ENCODE results near the gene CLTCL1. TPM values are rescaled to one million over a fixed set of nuclear protein-coding genes. Genes with fewer than 3 reads are reported as not detected.
"Not testable (repeated sequence)": the region's sequence is repeated elsewhere in the genome, so short reads cannot be mapped to it uniquely, and the experiment has no call there.

CLTCL1 gene
- total RNA-seq, 1 donor from 2014 or later = 28.2 TPM

DNA sequence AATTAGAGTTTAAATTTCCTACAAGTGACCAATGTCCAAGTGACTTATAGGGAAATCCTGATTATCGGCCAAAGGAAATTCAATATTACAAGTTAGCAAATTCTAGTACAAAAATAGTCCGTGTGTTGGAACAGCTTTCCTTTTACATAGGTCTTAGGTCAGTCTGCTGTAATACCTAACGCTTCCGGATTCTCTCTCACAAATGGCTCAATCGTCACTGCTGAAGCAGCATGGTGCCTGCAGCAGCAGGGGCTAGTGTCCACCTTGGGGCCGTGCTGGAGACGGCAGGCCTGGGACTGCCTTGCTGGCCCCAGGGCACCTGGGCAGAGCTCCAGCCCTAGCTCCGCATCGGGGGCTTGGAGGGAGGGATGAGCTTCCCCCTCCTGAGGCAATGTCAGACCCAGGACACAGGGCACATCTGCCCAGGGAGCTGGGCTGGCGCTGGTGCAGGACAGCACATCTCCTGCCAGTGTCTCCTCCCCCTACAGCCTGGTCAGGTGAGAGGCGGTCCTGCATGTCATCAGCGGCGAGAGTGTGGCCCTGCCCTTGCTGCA lies 39.4 kb upstream of the CLTCL1 start:
- DNase-seq (ENCODE audit: low read depth) = no peak
- H3K36me3 ChIP-seq (ENCODE audit: control insufficient read depth, insufficient read depth, low read length) = peaks cover 5% of the 10 kb centered on the region
- H3K4me3 ChIP-seq (ENCODE audit: low read depth, low read length) = no peak overlapping the region
- TF ChIP-seq, protein P1, sequence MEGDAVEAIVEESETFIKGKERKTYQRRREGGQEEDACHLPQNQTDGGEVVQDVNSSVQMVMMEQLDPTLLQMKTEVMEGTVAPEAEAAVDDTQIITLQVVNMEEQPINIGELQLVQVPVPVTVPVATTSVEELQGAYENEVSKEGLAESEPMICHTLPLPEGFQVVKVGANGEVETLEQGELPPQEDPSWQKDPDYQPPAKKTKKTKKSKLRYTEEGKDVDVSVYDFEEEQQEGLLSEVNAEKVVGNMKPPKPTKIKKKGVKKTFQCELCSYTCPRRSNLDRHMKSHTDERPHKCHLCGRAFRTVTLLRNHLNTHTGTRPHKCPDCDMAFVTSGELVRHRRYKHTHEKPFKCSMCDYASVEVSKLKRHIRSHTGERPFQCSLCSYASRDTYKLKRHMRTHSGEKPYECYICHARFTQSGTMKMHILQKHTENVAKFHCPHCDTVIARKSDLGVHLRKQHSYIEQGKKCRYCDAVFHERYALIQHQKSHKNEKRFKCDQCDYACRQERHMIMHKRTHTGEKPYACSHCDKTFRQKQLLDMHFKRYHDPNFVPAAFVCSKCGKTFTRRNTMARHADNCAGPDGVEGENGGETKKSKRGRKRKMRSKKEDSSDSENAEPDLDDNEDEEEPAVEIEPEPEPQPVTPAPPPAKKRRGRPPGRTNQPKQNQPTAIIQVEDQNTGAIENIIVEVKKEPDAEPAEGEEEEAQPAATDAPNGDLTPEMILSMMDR (IDR thresholded peaks at IDR 0.05; ENCODE audit: insufficient read depth, low read length, poor library complexity, severe bottlenecking) = no peak
- no peaks in the 10 kb centered on the region for H3K27me3 ChIP-seq (ENCODE audit: control insufficient read depth, insufficient read depth, low read length)

DNA sequence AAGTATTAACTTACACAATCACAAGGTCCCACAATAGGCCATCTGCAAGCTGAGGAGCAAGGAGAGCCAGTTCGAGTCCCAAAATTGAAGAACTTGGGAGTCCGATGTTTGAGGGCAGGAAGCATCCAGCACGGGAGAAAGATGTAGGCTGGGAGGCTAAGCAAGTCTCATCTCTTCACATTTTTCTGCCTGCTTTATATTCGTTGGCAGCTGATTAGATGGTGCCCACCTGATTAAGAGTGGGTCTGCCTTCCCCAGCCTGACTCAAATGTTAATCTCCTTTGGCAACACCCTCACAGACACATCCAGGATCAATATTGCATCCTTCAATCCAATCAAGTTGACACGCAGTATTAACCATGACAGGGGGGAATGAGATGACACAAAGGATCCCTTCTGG lies 38.7 kb upstream of the CLTCL1 start:
- DNase-seq (ENCODE audit: low read depth); H3K4me3 ChIP-seq (ENCODE audit: low read depth, low read length); H3K36me3 ChIP-seq (ENCODE audit: control insufficient read depth, insufficient read depth, low read length); H3K27me3 ChIP-seq (ENCODE audit: control insufficient read depth, insufficient read depth, low read length): not testable (repeated sequence)

DNA sequence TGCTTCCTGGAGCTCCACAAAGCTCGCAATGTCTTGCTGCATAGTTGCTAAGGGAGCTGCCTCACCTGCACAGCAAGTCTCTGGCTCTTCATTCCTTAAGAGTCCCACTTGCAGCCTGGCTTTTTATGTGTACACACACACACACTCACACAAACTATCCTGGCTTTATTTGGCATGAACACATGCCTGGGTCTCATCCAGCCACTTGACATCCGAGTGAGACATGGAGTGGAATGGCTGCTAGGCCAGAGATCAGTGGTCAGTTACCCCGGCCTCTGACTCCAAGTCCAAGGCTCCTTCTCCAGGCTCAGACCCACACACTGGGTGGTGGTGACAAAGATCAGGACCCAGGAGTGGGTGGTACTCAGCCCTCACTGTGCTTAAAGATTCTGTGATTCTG lies 37.9 kb upstream of the CLTCL1 start:
- TF ChIP-seq, protein P1 (IDR thresholded peaks at IDR 0.05; ENCODE audit: insufficient read depth, low read length, poor library complexity, severe bottlenecking) = no peak
- Histone ChIP-seq H3K4me3 (ENCODE audit: low read depth, low read length) (no peak overlapping the region), H3K27me3 (ENCODE audit: control insufficient read depth, insufficient read depth, low read length) (no peaks in the 10 kb centered on the region), H3K36me3 (ENCODE audit: control insufficient read depth, insufficient read depth, low read length) (peaks cover 5% of the 10 kb centered on the region)
- DNase-seq (ENCODE audit: low read depth) = no peak

DNA sequence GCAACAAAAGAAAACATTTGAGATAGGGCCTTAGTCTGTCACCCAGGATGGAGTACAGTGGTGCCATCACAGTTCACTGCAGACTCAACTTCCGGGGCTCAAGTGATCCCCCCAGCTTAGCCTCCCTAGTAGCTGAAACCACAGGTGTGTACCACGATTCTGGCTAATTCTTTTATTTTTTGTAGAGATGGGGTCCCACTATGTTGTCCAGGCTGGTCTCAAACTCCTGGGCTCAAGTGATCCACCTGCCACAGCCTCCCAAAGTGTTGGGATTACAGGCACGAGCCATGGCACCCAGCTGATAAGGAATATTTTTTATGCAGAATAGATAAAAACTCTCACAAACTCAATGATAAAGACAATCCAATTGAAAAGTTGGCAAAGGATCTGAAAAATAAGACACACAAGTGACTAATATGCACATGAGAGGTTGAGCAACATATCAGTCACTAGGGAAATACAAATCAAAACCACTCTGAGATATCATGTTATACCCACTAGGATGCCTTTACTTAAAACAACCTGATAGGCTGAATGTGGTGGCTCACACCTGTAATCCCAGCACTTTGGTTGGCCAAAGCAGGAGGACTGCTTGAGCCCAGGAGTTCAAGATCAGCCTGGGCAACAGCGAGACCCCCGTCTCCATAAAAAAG lies 33.9 kb upstream of the CLTCL1 start:
- Histone ChIP-seq H3K27me3 (ENCODE audit: control insufficient read depth, insufficient read depth, low read length) (no peaks in the 10 kb centered on the region), H3K4me3 (ENCODE audit: low read depth, low read length) (no peak overlapping the region), H3K36me3 (ENCODE audit: control insufficient read depth, insufficient read depth, low read length) (no peaks in the 10 kb centered on the region)
- TF ChIP-seq, protein P1 (IDR thresholded peaks at IDR 0.05; ENCODE audit: insufficient read depth, low read length, poor library complexity, severe bottlenecking) = no peak
- DNase-seq (ENCODE audit: low read depth) = no peak

DNA sequence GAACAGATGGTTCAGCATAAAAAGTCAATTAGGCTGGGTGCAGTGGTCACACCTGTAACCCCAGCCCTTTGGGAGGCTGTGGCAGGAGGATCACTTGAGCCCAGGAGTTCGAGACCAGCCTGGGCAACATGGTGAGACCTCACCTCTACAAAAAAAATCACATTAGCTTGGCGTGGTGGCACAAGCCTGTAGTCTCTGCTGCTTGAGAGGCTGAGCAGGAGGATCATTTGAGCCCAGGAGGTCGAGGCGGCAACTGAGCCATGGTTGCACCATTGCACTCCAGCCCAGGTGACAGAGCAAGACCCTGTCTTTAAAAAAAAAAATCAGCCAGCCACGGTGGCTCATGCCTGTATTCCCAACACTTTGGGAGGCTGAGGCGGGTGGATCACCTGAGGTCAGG lies 31.9 kb upstream of the CLTCL1 start:
- not testable (repeated sequence) for H3K36me3 ChIP-seq (ENCODE audit: control insufficient read depth, insufficient read depth, low read length); DNase-seq (ENCODE audit: low read depth); H3K27me3 ChIP-seq (ENCODE audit: control insufficient read depth, insufficient read depth, low read length); H3K4me3 ChIP-seq (ENCODE audit: low read depth, low read length)

DNA sequence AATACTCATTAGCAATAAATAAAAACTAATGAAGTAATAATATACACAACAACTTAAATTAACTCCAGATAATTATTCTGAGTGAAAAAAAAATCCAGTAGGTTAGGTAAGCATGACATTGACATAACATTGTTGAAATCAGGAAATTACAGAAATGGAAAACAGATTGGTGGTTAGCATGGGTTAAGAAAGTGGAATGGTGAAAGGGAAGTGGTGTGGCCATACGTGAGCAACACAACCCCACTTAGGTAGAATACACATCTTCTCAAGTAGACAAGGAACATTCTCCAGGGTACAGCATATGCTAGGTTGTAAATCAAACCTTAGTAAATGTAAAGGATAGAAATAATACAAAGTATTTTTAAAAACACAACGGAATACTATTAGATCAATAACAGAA lies 30.2 kb upstream of the CLTCL1 start:
- TF ChIP-seq, protein P1 (IDR thresholded peaks at IDR 0.05; ENCODE audit: insufficient read depth, low read length, poor library complexity, severe bottlenecking) = no peak
- H3K36me3 ChIP-seq (ENCODE audit: control insufficient read depth, insufficient read depth, low read length) = no peaks in the 10 kb centered on the region
- H3K4me3 ChIP-seq (ENCODE audit: low read depth, low read length) = no peak overlapping the region
- no peak for DNase-seq (ENCODE audit: low read depth)
- no peaks in the 10 kb centered on the region for H3K27me3 ChIP-seq (ENCODE audit: control insufficient read depth, insufficient read depth, low read length)

DNA sequence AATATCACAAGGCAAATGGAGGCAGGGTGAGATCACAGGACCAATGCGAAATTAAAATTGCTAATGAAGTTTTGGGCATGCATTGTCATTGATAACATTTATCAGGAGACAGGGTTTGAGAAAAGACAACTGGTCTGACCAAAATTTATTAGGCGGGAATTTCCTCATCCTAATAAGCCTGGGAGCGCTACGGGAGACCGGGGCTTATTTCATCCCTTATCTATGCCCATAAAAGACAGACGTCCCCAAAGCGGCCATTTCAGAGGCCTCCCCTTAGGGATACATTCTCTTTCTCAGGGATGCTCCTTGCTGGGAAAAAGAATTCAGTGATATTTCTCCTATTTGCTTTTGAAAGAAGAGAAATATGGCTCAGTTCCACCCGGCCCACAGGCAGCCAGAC lies 28.6 kb upstream of the CLTCL1 start:
- DNase-seq (ENCODE audit: low read depth); H3K36me3 ChIP-seq (ENCODE audit: control insufficient read depth, insufficient read depth, low read length); H3K27me3 ChIP-seq (ENCODE audit: control insufficient read depth, insufficient read depth, low read length); H3K4me3 ChIP-seq (ENCODE audit: low read depth, low read length): not testable (repeated sequence)
